ENCODE measurements around the gene FDPS. TPM values are rescaled to one million over a fixed set of nuclear protein-coding genes. Genes with fewer than 3 reads are reported as not detected.

The FDPS gene
- total RNA-seq, 4 donors from 2014 or later: 158 to 220 (median 175) TPM

- peak overlapping the region in 3 of 4 donors; percentile 70 to 98 (median 82) for H3K4me3 ChIP-seq
- TF ChIP-seq POLR2A (IDR thresholded peaks at IDR 0.05) (no peak), CTCF (IDR thresholded peaks at IDR 0.05) (no peak)
- H3K27ac ChIP-seq: peak overlapping the region; percentile 68 to 99 (median 84)
- peak in 1 of 3 donors; percentile 47 for DNase-seq
- H3K27me3 ChIP-seq: no peaks in the 10 kb centered on the region
- peaks cover 0 to 26% (median 0%) of the 10 kb centered on the region in 3 donors for H3K36me3 ChIP-seq
- no peaks in the 10 kb centered on the region for H3K9me3 ChIP-seq
- peaks cover 0 to 38% (median 8%) of the 10 kb centered on the region in 4 donors for H3K4me1 ChIP-seq
Observed at GRCh38 chr1:155321639-155322503, 13.2 kb downstream of the FDPS start.

- Histone ChIP-seq H3K4me3 (peak overlapping the region; percentile 70 to 98 (median 80)), H3K27me3 (no peaks in the 10 kb centered on the region), H3K27ac (peak overlapping the region; percentile 93 to 99 (median 96)), H3K9me3 (no peaks in the 10 kb centered on the region), H3K36me3 (peaks cover 0 to 32% (median 0%) of the 10 kb centered on the region in 3 donors), H3K4me1 (peaks cover 0 to 34% (median 8%) of the 10 kb centered on the region in 4 donors)
- DNase-seq: peak in 1 of 3 donors; percentile 55
- no peak for TF ChIP-seq CTCF (IDR thresholded peaks at IDR 0.05)
- TF ChIP-seq POLR2A (IDR thresholded peaks at IDR 0.05): no peak
Observed at GRCh38 chr1:155322571-155322952, 13.9 kb downstream of the FDPS start.

- Histone ChIP-seq H3K4me3 (peak overlapping the region; percentile 70 to 98 (median 80)), H3K9me3 (no peaks in the 10 kb centered on the region), H3K27me3 (no peaks in the 10 kb centered on the region), H3K4me1 (peaks cover 0 to 34% (median 8%) of the 10 kb centered on the region in 4 donors), H3K36me3 (peaks cover 0 to 32% (median 0%) of the 10 kb centered on the region in 3 donors), H3K27ac (peak overlapping the region; percentile 93 to 99 (median 96))
- peak; percentile 80 to 93 (median 92) for DNase-seq
- TF ChIP-seq CTCF (IDR thresholded peaks at IDR 0.05) (peak; percentile 96 to 99 (median 98)), POLR2A (IDR thresholded peaks at IDR 0.05) (peak; percentile 4 to 6)
Observed at GRCh38 chr1:155322953-155323728, 14.5 kb downstream of the FDPS start.

DNA sequence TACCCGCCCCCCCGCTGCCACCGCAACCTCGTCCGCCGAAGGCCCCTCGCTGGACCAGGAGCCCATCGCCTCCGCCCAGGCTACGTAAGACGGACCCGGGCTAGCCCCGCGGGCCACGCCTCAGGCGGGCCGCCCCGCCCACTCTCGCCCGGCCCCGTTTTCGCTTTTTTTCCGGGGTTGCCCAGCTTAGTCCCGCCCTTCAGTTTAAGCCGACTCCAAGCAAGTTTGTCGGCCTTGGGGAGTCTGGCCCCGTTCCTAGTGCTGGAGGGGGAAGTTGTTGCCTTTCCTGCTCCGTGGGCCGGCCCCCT, 15.0 kb downstream of the FDPS start:
- Histone ChIP-seq H3K4me3 (peak overlapping the region; percentile 70 to 98 (median 80)), H3K27ac (peak overlapping the region; percentile 93 to 99 (median 96)), H3K36me3 (peaks cover 0 to 31% (median 0%) of the 10 kb centered on the region in 3 donors), H3K9me3 (no peaks in the 10 kb centered on the region), H3K27me3 (no peaks in the 10 kb centered on the region), H3K4me1 (peaks cover 0 to 34% (median 8%) of the 10 kb centered on the region in 4 donors)
- DNase-seq: peak; percentile 79 to 95 (median 95)
- no peak for TF ChIP-seq CTCF (IDR thresholded peaks at IDR 0.05)
- peak in 1 of 2 donors; percentile 5 for TF ChIP-seq POLR2A (IDR thresholded peaks at IDR 0.05)

- Histone ChIP-seq H3K36me3 (peaks cover 0 to 31% (median 0%) of the 10 kb centered on the region in 3 donors), H3K27me3 (no peaks in the 10 kb centered on the region), H3K4me3 (peak overlapping the region; percentile 70 to 98 (median 80)), H3K27ac (peak overlapping the region; percentile 93 to 99 (median 96)), H3K9me3 (no peaks in the 10 kb centered on the region), H3K4me1 (peaks cover 0 to 34% (median 8%) of the 10 kb centered on the region in 4 donors)
- DNase-seq: peak; percentile 93 to 97 (median 97)
- peak in 1 of 6 experiments; percentile 18 for TF ChIP-seq CTCF (IDR thresholded peaks at IDR 0.05)
- peak; percentile 90 to 91 for TF ChIP-seq POLR2A (IDR thresholded peaks at IDR 0.05)
Observed at GRCh38 chr1:155324037-155324716, 15.5 kb downstream of the FDPS start.

All from Peyer's patch (tissue), 4 donors.